Measurements from ENCODE around the gene PGLYRP4.

Gene PGLYRP4

GRCh38 chr1:153375511-153375910, 26.9 kb upstream of the PGLYRP4 start, which contains the start of gene S100A12:
TSS of gene S100A12 (minus strand) at chr1:153375621. CDS start at chr1:153374592, 1,029 bp downstream.
- WGBS, 2 experiments = 95 to 100% methylated on average over 1 of the region's 1 CpG
- no peaks in the 10 kb centered on the region for H3K27me3 ChIP-seq (ENCODE audit: control insufficient read depth, insufficient read depth, low read length, poor library complexity, severe bottlenecking)
- H3K36me3 ChIP-seq (ENCODE audit: control insufficient read depth, insufficient read depth, low read length) = no peaks in the 10 kb centered on the region
- no peak within 1 kb of the TSS for H3K27ac ChIP-seq (ENCODE audit: insufficient read depth, low read depth, low read length, poor library complexity, severe bottlenecking)
- no peak within 1 kb of the TSS for H3K4me3 ChIP-seq (ENCODE audit: insufficient read depth, low read depth, low read length)
- H3K4me1 ChIP-seq (ENCODE audit: control insufficient read depth, insufficient read depth, low read length) = no peaks in the 10 kb centered on the region
- no peaks in the 10 kb centered on the region for H3K9me3 ChIP-seq (ENCODE audit: control insufficient read depth, low read length)

GRCh38 chr1:153374071-153374470, 25.4 kb upstream of the PGLYRP4 start:
- WGBS, 2 experiments = 71 to 94% methylated on average over 2 of the region's 2 CpGs
- Histone ChIP-seq H3K27ac (ENCODE audit: insufficient read depth, low read depth, low read length, poor library complexity, severe bottlenecking) (no peak overlapping the region), H3K4me1 (ENCODE audit: control insufficient read depth, insufficient read depth, low read length) (no peaks in the 10 kb centered on the region), H3K4me3 (ENCODE audit: insufficient read depth, low read depth, low read length) (no peak overlapping the region), H3K36me3 (ENCODE audit: control insufficient read depth, insufficient read depth, low read length) (no peaks in the 10 kb centered on the region), H3K27me3 (ENCODE audit: control insufficient read depth, insufficient read depth, low read length, poor library complexity, severe bottlenecking) (no peaks in the 10 kb centered on the region), H3K9me3 (ENCODE audit: control insufficient read depth, low read length) (no peaks in the 10 kb centered on the region)

GRCh38 chr1:153372571-153372970, 23.9 kb upstream of the PGLYRP4 start:
- 87 to 89% methylated on average over 2 of the region's 2 CpGs for WGBS, 2 experiments
- Histone ChIP-seq H3K27me3 (ENCODE audit: control insufficient read depth, insufficient read depth, low read length, poor library complexity, severe bottlenecking) (no peaks in the 10 kb centered on the region), H3K27ac (ENCODE audit: insufficient read depth, low read depth, low read length, poor library complexity, severe bottlenecking) (no peak overlapping the region), H3K9me3 (ENCODE audit: control insufficient read depth, low read length) (no peaks in the 10 kb centered on the region), H3K36me3 (ENCODE audit: control insufficient read depth, insufficient read depth, low read length) (no peaks in the 10 kb centered on the region), H3K4me3 (ENCODE audit: insufficient read depth, low read depth, low read length) (no peak overlapping the region), H3K4me1 (ENCODE audit: control insufficient read depth, insufficient read depth, low read length) (no peaks in the 10 kb centered on the region)

- no peaks in the 10 kb centered on the region for H3K4me1 ChIP-seq (ENCODE audit: control insufficient read depth, insufficient read depth, low read length)
- H3K27ac ChIP-seq (ENCODE audit: insufficient read depth, low read depth, low read length, poor library complexity, severe bottlenecking) = no peak overlapping the region
- H3K27me3 ChIP-seq (ENCODE audit: control insufficient read depth, insufficient read depth, low read length, poor library complexity, severe bottlenecking) = no peaks in the 10 kb centered on the region
- H3K36me3 ChIP-seq (ENCODE audit: control insufficient read depth, insufficient read depth, low read length) = no peaks in the 10 kb centered on the region
- H3K4me3 ChIP-seq (ENCODE audit: insufficient read depth, low read depth, low read length) = no peak overlapping the region
- WGBS, 2 experiments = 91 to 92% methylated on average over 1 of the region's 1 CpG
- H3K9me3 ChIP-seq (ENCODE audit: control insufficient read depth, low read length) = no peaks in the 10 kb centered on the region
Measured at GRCh38 chr1:153371231-153371630, 22.6 kb upstream of the PGLYRP4 start.

GRCh38 chr1:153370146-153370545, 21.5 kb upstream of the PGLYRP4 start:
- WGBS, 2 experiments = 85 to 94% methylated on average over 3 of the region's 3 CpGs
- H3K27me3 ChIP-seq (ENCODE audit: control insufficient read depth, insufficient read depth, low read length, poor library complexity, severe bottlenecking) = no peaks in the 10 kb centered on the region
- H3K9me3 ChIP-seq (ENCODE audit: control insufficient read depth, low read length) = no peaks in the 10 kb centered on the region
- no peak overlapping the region for H3K27ac ChIP-seq (ENCODE audit: insufficient read depth, low read depth, low read length, poor library complexity, severe bottlenecking)
- no peaks in the 10 kb centered on the region for H3K36me3 ChIP-seq (ENCODE audit: control insufficient read depth, insufficient read depth, low read length)
- no peak overlapping the region for H3K4me3 ChIP-seq (ENCODE audit: insufficient read depth, low read depth, low read length)
- no peaks in the 10 kb centered on the region for H3K4me1 ChIP-seq (ENCODE audit: control insufficient read depth, insufficient read depth, low read length)

GRCh38 chr1:153368495-153368894, 19.9 kb upstream of the PGLYRP4 start:
- H3K27ac ChIP-seq (ENCODE audit: insufficient read depth, low read depth, low read length, poor library complexity, severe bottlenecking) = no peak overlapping the region
- H3K36me3 ChIP-seq (ENCODE audit: control insufficient read depth, insufficient read depth, low read length) = no peaks in the 10 kb centered on the region
- no peak overlapping the region for H3K4me3 ChIP-seq (ENCODE audit: insufficient read depth, low read depth, low read length)
- no peaks in the 10 kb centered on the region for H3K4me1 ChIP-seq (ENCODE audit: control insufficient read depth, insufficient read depth, low read length)
- 80 to 89% methylated on average over 1 of the region's 2 CpGs for WGBS, 2 experiments
- H3K27me3 ChIP-seq (ENCODE audit: control insufficient read depth, insufficient read depth, low read length, poor library complexity, severe bottlenecking) = no peaks in the 10 kb centered on the region
- H3K9me3 ChIP-seq (ENCODE audit: control insufficient read depth, low read length) = no peaks in the 10 kb centered on the region

- Histone ChIP-seq H3K36me3 (ENCODE audit: control insufficient read depth, insufficient read depth, low read length) (no peaks in the 10 kb centered on the region), H3K27me3 (ENCODE audit: control insufficient read depth, insufficient read depth, low read length, poor library complexity, severe bottlenecking) (no peaks in the 10 kb centered on the region)
- WGBS, 2 experiments = 83 to 93% methylated on average over 2 of the region's 2 CpGs
Measured at GRCh38 chr1:153367090-153367489, 18.4 kb upstream of the PGLYRP4 start.

GRCh38 chr1:153366261-153366660, 17.6 kb upstream of the PGLYRP4 start:
- 89 to 92% methylated on average over 6 of the region's 6 CpGs for WGBS, 2 experiments
- no peak overlapping the region for H3K4me3 ChIP-seq (ENCODE audit: insufficient read depth, low read depth, low read length)
- no peaks in the 10 kb centered on the region for H3K27me3 ChIP-seq (ENCODE audit: control insufficient read depth, insufficient read depth, low read length, poor library complexity, severe bottlenecking)
- no peak overlapping the region for H3K27ac ChIP-seq (ENCODE audit: insufficient read depth, low read depth, low read length, poor library complexity, severe bottlenecking)
- H3K4me1 ChIP-seq (ENCODE audit: control insufficient read depth, insufficient read depth, low read length) = no peaks in the 10 kb centered on the region
- no peaks in the 10 kb centered on the region for H3K9me3 ChIP-seq (ENCODE audit: control insufficient read depth, low read length)
- no peaks in the 10 kb centered on the region for H3K36me3 ChIP-seq (ENCODE audit: control insufficient read depth, insufficient read depth, low read length)

More at GRCh38 chr1:153367090-153367489, 18.4 kb upstream of the PGLYRP4 start:
- no peaks in the 10 kb centered on the region for H3K4me1 ChIP-seq (ENCODE audit: control insufficient read depth, insufficient read depth, low read length)
- no peak overlapping the region for H3K4me3 ChIP-seq (ENCODE audit: insufficient read depth, low read depth, low read length)
- no peak overlapping the region for H3K27ac ChIP-seq (ENCODE audit: insufficient read depth, low read depth, low read length, poor library complexity, severe bottlenecking)
- no peaks in the 10 kb centered on the region for H3K9me3 ChIP-seq (ENCODE audit: control insufficient read depth, low read length)

- H3K27ac ChIP-seq (ENCODE audit: insufficient read depth, low read depth, low read length, poor library complexity, severe bottlenecking) = no peak overlapping the region
- 85 to 91% methylated on average over 8 of the region's 8 CpGs for WGBS, 2 experiments
- H3K4me3 ChIP-seq (ENCODE audit: insufficient read depth, low read depth, low read length) = no peak overlapping the region
- H3K36me3 ChIP-seq (ENCODE audit: control insufficient read depth, insufficient read depth, low read length) = no peaks in the 10 kb centered on the region
- H3K9me3 ChIP-seq (ENCODE audit: control insufficient read depth, low read length) = no peaks in the 10 kb centered on the region
- no peaks in the 10 kb centered on the region for H3K4me1 ChIP-seq (ENCODE audit: control insufficient read depth, insufficient read depth, low read length)
- H3K27me3 ChIP-seq (ENCODE audit: control insufficient read depth, insufficient read depth, low read length, poor library complexity, severe bottlenecking) = no peaks in the 10 kb centered on the region
Measured at GRCh38 chr1:153365696-153366095, 17.1 kb upstream of the PGLYRP4 start.

- 94 to 95% methylated on average over 12 of the region's 12 CpGs for WGBS, 2 experiments
- Histone ChIP-seq H3K9me3 (ENCODE audit: control insufficient read depth, low read length) (no peaks in the 10 kb centered on the region), H3K27ac (ENCODE audit: insufficient read depth, low read depth, low read length, poor library complexity, severe bottlenecking) (no peak overlapping the region), H3K36me3 (ENCODE audit: control insufficient read depth, insufficient read depth, low read length) (no peaks in the 10 kb centered on the region), H3K27me3 (ENCODE audit: control insufficient read depth, insufficient read depth, low read length, poor library complexity, severe bottlenecking) (no peaks in the 10 kb centered on the region), H3K4me1 (ENCODE audit: control insufficient read depth, insufficient read depth, low read length) (no peaks in the 10 kb centered on the region), H3K4me3 (ENCODE audit: insufficient read depth, low read depth, low read length) (no peak overlapping the region)
Measured at GRCh38 chr1:153364766-153365666, 16.4 kb upstream of the PGLYRP4 start.
